ENCODE data around the gene NAGPA. TPM values are rescaled to one million over a fixed set of nuclear protein-coding genes. Genes with fewer than 3 reads are reported as not detected.

The NAGPA gene
- total RNA-seq, 1 experiment from 2014 or later = 15.9 TPM

GRCh38 chr16:4976079-4976478, 57.7 kb downstream of the NAGPA start:
- intact Hi-C loops (cut with micrococcal nuclease; ENCODE audit: unreplicated experiment) = no loop called here
- no peaks in the 10 kb centered on the region for H3K9me3 Mint-ChIP-seq (ENCODE audit: unreplicated experiment)
- DNase-seq = no peak
- no peaks in the 10 kb centered on the region for H3K36me3 Mint-ChIP-seq (ENCODE audit: insufficient read depth, unreplicated experiment)
- Histone ChIP-seq H3K4me1 (no peaks in the 10 kb centered on the region), H3K27me3 (replicated peaks; ENCODE audit: control insufficient read depth, insufficient read depth, low read length) (no peaks in the 10 kb centered on the region), H3K36me3 (ENCODE audit: control insufficient read depth, insufficient read depth, low read length) (no peaks in the 10 kb centered on the region), H3K4me3 (ENCODE audit: low read depth, low read length) (no peak overlapping the region), H3K9me3 (no peaks in the 10 kb centered on the region)
- no peaks in the 10 kb centered on the region for H3K27me3 Mint-ChIP-seq (ENCODE audit: insufficient read depth, unreplicated experiment)
- ChIA-PET POLR2A (no interaction called here), CTCF (no interaction called here)
- BruUV-seq (replicated peaks) = no TSS peak
- H3K4me1 Mint-ChIP-seq (ENCODE audit: low read depth, unreplicated experiment) = no peaks in the 10 kb centered on the region
- no peak overlapping the region for H3K4me3 Mint-ChIP-seq (ENCODE audit: unreplicated experiment)
- no peak overlapping the region for H3K27ac Mint-ChIP-seq (ENCODE audit: unreplicated experiment)
- no peak for TF ChIP-seq CTCF (IDR thresholded peaks at IDR 0.05; ENCODE audit: insufficient read depth in 1 of 2, low read depth in 1 of 2, low read length in 1 of 2, severe bottlenecking in 1 of 2, unreplicated experiment in 1 of 2)

Other genes starting within 250 kb of the NAGPA start
- not detected in 2 replicates for gene SEPTIN12, start 245.6 kb downstream of the NAGPA start, total RNA-seq (2022)
- gene SMIM22, start 238.6 kb downstream of the NAGPA start, total RNA-seq (2022) = not detected in 2 replicates
- gene ROGDI, start 231.3 kb downstream of the NAGPA start, total RNA-seq (2022) = 18.2 and 19.0 TPM in 2 replicates
- 112 and 117 TPM in 2 replicates for gene GLYR1, start 186.6 kb downstream of the NAGPA start, total RNA-seq (2022)
- 31.5 and 37.9 TPM in 2 replicates for gene UBN1, start 186.5 kb downstream of the NAGPA start, total RNA-seq (2022)
- gene PPL, start 96.8 kb downstream of the NAGPA start, total RNA-seq (2022) = 61.5 and 68.1 TPM in 2 replicates
- gene SEC14L5, start 75.6 kb downstream of the NAGPA start, total RNA-seq (2022) = 0.14 and 0.67 TPM in 2 replicates
- not detected in 2 replicates for gene C16orf89, start 32.0 kb upstream of the NAGPA start, total RNA-seq (2022)
- gene ALG1, start 37.9 kb upstream of the NAGPA start, total RNA-seq (2022) = 39.2 and 42.0 TPM in 2 replicates
- gene EEF2KMT, start 63.9 kb upstream of the NAGPA start, total RNA-seq (2022) = 12.7 and 13.9 TPM in 2 replicates

All from Caco-2 (cell line).